ENCODE results near the gene NRIP1. TPM values are rescaled to one million over a fixed set of nuclear protein-coding genes. Genes with fewer than 3 reads are reported as not detected.

The NRIP1 gene
- total and polyA plus RNA-seq, 10 of the 15 experiments (the other 5 are each of a cell fraction or from before 2014, with no cell fraction given): 2.9 to 26.1 (median 9.3) TPM

- ChIA-PET POLR2A (no interaction called here), RAD21 (ENCODE audit: unreplicated experiment) (interaction anchor here (1.5 to 1.7 kb wide), 2 partner anchors 10 to 180 kb away, joined by 3 to 5 read pairs; partner anchors contain the start of gene NRIP1), SMC1A (ENCODE audit: uncharacterized antibody, unreplicated experiment) (interaction anchor here (0.7 to 1.8 kb wide), 3 partner anchors 11 to 190 kb away, joined by 3 to 9 read pairs (median 3); partner anchors contain the start of gene NRIP1), CTCF (interaction anchor here (0.8 to 1.1 kb wide), 2 partner anchors 11 to 430 kb away, joined by 3 read pairs; no protein-coding TSS in a partner anchor)
- H3K36me3 ChIP-seq (ENCODE audit: control insufficient read depth in 2 of 2, insufficient read depth in 2 of 2, low read length in 1 of 2): no peaks in the 10 kb centered on the region
- peak overlapping the region; percentile 11; the same call in 1 of the 2 replicates for H3K4me2 ChIP-seq (ENCODE audit: control insufficient read depth, insufficient read depth)
- H4K20me1 ChIP-seq (ENCODE audit: control insufficient read depth, insufficient read depth): no peaks in the 10 kb centered on the region
- no peak overlapping the region for H3K27ac ChIP-seq (ENCODE audit: control insufficient read depth, insufficient read depth)
- no peak overlapping the region for H3K4me3 ChIP-seq
- H3K9ac ChIP-seq (ENCODE audit: control insufficient read depth, insufficient read depth, low read length): no peak overlapping the region
- intact Hi-C loops (cut with micrococcal nuclease; ENCODE audit: unreplicated experiment): loop anchor here (5.0 kb wide), 1 partner anchor 292 kb away; no protein-coding TSS in a partner anchor
- 13% methylated on average over 4 of the region's 4 CpGs for WGBS (ENCODE audit: insufficient coverage, insufficient replicate concordance, low lambda C conversion rate, missing lambda C conversion rate)
- ATAC-seq: no peak
- DNase-seq (ENCODE audit: low read depth, low spot score): no peak
- peaks cover 9% of the 10 kb centered on the region for H3K4me1 ChIP-seq (ENCODE audit: control insufficient read depth, insufficient read depth, low read length)
- H3K27me3 ChIP-seq (replicated peaks in 1 of 2; ENCODE audit: control insufficient read depth in 2 of 2, insufficient read depth in 2 of 2, low read length in 1 of 2): no peaks in the 10 kb centered on the region
- H2AFZ ChIP-seq (ENCODE audit: control insufficient read depth, low read depth, low read length): no peak overlapping the region
- no TSS peak for BruUV-seq (replicated peaks)
- no peaks in the 10 kb centered on the region for H3K9me3 ChIP-seq (replicated peaks; ENCODE audit: control insufficient read depth, insufficient read depth, low read length)
- TF ChIP-seq SMAD1 (IDR thresholded peaks at IDR 0.05; ENCODE audit: low read depth, partially characterized antibody): no peak
- TF ChIP-seq SMC3 (IDR thresholded peaks at IDR 0.05; ENCODE audit: borderline replicate concordance, low read length): no peak
- no peak for TF ChIP-seq TCF3 (IDR thresholded peaks at IDR 0.05; ENCODE audit: borderline replicate concordance, insufficient read depth, low read depth, low read length)
- TF ChIP-seq NKRF (conservative IDR thresholded peaks at IDR 0.05): no peak
- no peak for TF ChIP-seq WRNIP1 (IDR thresholded peaks at IDR 0.05; ENCODE audit: borderline replicate concordance, low read depth, low read length)
- TF ChIP-seq CREB1 (IDR thresholded peaks at IDR 0.05; ENCODE audit: low read depth): no peak
- TF ChIP-seq BACH1 (IDR thresholded peaks at IDR 0.05; ENCODE audit: borderline replicate concordance): no peak
- TF ChIP-seq E2F4 (IDR thresholded peaks at IDR 0.05; ENCODE audit: low read depth, low read length): no peak
- no peak for TF ChIP-seq RAD21 (IDR thresholded peaks at IDR 0.05; ENCODE audit: insufficient read depth, low read depth, low read length)
- TF ChIP-seq FOXM1 (IDR thresholded peaks at IDR 0.05; ENCODE audit: low read depth, low read length): no peak
- TF ChIP-seq GATAD2B (conservative IDR thresholded peaks at IDR 0.05; ENCODE audit: low read depth): no peak
- TF ChIP-seq ZSCAN29 (IDR thresholded peaks at IDR 0.05): no peak
- TF ChIP-seq TARDBP (IDR thresholded peaks at IDR 0.05; ENCODE audit: borderline replicate concordance): no peak
- no peak for TF ChIP-seq POLR2AphosphoS2 (IDR thresholded peaks at IDR 0.05; ENCODE audit: low read depth, low read length)
- no peak for TF ChIP-seq HDAC2 (IDR thresholded peaks at IDR 0.05)
- no peak for TF ChIP-seq ATF2 (IDR thresholded peaks at IDR 0.05; ENCODE audit: low read length)
- peaks cover 99% of the 10 kb centered on the region for H3K79me2 ChIP-seq (ENCODE audit: control insufficient read depth, insufficient read depth, low read length)
- in situ Hi-C loops (cut with MboI): no loop called here
- no peak for FAIRE-seq
Measured at GRCh38 chr21:15054606-15055239, 10.1 kb downstream of the NRIP1 start.

All from GM12878 (cell line).